SK-N-SH (cell line): ENCODE measurements around the gene TUBGCP3.

Experiments used
- EZH2phosphoT487 ChIP-seq: fragments of 200-600 bp; sonication (generic); IDR thresholded peaks from 2 replicates; pipeline ENCODE4 v1.6.1; 2017; ENCODE audit warnings: low read depth, mixed run types, mild to moderate bottlenecking, antibody characterized with exemption, moderate library complexity, borderline replicate concordance
- FOXJ3 ChIP-seq: sonication (generic); formaldehyde crosslinking; IDR thresholded peaks from 2 replicates; pipeline ENCODE4 v1.5.1; 2020; ENCODE audit warnings: mild to moderate bottlenecking, missing genetic modification reagents
- POLR2AphosphoS5 ChIP-seq: IDR thresholded peaks from 2 replicates; pipeline ENCODE4 v1.6.1; 2012; ENCODE audit warnings: low read depth, low read length
- RAD21 ChIP-seq: IDR thresholded peaks from 2 replicates; pipeline ENCODE4 v1.6.1; 2012; ENCODE audit warnings: mild to moderate bottlenecking, low read length
- YY1 ChIP-seq: IDR thresholded peaks from 2 replicates; pipeline ENCODE4 v1.4.0; 2012; ENCODE audit warnings: low read depth, mild to moderate bottlenecking
- TF ChIP-seq, protein P1 (sequence below): fragments of 150-350 bp; IDR thresholded peaks from 2 replicates; pipeline ENCODE4 v1.6.1; 2017; ENCODE audit warnings: antibody characterized with exemption, low read length, low read depth, borderline replicate concordance
- TF ChIP-seq, protein P2 (sequence below): IDR thresholded peaks from 2 replicates; pipeline ENCODE4 v1.6.1; 2012; ENCODE audit warnings: mild to moderate bottlenecking, low read depth, low read length, moderate library complexity
- TF ChIP-seq, protein P3 (sequence below): fragments of 200-600 bp; sonication (generic); IDR thresholded peaks from 2 replicates; pipeline ENCODE4 v1.6.1; 2017; ENCODE audit warnings: antibody characterized with exemption, mild to moderate bottlenecking, moderate library complexity
- TF ChIP-seq, protein P4 (sequence below): IDR thresholded peaks from 2 replicates; pipeline ENCODE4 v1.4.0; 2012; ENCODE audit warnings: low read depth
- TF ChIP-seq, protein P5 (sequence below): IDR thresholded peaks from 2 replicates; pipeline ENCODE4 v1.4.0; 2012; ENCODE audit warnings: low read depth, borderline replicate concordance

DNA sequence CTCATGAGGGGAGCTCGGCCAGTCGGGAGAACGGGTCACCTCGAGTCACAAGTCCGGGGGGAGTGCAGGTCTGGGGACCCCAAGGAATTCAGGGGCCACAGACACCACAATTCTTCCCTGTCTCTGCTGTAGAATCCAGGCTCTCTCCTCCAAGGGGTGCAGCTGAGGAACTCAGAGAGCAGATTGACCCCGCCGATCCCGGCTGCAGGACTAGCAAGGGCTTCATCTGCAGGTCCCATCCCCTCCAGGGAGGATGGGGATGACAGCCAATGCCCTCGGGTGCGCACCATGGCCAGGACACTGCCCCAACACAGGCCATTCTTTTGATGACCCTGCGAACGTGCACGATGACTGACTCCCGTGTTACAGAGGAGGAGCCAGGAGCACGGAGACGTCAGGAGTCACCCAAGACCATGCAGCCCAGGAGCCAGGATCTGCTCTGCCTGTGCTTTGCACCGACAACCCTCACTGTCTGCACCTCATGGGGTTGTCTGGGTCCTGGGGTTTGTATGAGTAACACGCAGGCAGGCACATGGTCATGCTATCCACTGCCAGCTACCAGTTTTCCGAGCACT, 48.5 kb upstream of the TUBGCP3 start:
- TF ChIP-seq RAD21 (no peak), YY1 (no peak), POLR2AphosphoS5 (no peak), EZH2phosphoT487 (no peak), FOXJ3 (CRISPR knock-in tag) (no peak)
- TF ChIP-seq, protein P1, sequence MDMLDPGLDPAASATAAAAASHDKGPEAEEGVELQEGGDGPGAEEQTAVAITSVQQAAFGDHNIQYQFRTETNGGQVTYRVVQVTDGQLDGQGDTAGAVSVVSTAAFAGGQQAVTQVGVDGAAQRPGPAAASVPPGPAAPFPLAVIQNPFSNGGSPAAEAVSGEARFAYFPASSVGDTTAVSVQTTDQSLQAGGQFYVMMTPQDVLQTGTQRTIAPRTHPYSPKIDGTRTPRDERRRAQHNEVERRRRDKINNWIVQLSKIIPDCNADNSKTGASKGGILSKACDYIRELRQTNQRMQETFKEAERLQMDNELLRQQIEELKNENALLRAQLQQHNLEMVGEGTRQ = no peak
- TF ChIP-seq, protein P2, sequence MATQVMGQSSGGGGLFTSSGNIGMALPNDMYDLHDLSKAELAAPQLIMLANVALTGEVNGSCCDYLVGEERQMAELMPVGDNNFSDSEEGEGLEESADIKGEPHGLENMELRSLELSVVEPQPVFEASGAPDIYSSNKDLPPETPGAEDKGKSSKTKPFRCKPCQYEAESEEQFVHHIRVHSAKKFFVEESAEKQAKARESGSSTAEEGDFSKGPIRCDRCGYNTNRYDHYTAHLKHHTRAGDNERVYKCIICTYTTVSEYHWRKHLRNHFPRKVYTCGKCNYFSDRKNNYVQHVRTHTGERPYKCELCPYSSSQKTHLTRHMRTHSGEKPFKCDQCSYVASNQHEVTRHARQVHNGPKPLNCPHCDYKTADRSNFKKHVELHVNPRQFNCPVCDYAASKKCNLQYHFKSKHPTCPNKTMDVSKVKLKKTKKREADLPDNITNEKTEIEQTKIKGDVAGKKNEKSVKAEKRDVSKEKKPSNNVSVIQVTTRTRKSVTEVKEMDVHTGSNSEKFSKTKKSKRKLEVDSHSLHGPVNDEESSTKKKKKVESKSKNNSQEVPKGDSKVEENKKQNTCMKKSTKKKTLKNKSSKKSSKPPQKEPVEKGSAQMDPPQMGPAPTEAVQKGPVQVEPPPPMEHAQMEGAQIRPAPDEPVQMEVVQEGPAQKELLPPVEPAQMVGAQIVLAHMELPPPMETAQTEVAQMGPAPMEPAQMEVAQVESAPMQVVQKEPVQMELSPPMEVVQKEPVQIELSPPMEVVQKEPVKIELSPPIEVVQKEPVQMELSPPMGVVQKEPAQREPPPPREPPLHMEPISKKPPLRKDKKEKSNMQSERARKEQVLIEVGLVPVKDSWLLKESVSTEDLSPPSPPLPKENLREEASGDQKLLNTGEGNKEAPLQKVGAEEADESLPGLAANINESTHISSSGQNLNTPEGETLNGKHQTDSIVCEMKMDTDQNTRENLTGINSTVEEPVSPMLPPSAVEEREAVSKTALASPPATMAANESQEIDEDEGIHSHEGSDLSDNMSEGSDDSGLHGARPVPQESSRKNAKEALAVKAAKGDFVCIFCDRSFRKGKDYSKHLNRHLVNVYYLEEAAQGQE = no peak
- TF ChIP-seq, protein P3, sequence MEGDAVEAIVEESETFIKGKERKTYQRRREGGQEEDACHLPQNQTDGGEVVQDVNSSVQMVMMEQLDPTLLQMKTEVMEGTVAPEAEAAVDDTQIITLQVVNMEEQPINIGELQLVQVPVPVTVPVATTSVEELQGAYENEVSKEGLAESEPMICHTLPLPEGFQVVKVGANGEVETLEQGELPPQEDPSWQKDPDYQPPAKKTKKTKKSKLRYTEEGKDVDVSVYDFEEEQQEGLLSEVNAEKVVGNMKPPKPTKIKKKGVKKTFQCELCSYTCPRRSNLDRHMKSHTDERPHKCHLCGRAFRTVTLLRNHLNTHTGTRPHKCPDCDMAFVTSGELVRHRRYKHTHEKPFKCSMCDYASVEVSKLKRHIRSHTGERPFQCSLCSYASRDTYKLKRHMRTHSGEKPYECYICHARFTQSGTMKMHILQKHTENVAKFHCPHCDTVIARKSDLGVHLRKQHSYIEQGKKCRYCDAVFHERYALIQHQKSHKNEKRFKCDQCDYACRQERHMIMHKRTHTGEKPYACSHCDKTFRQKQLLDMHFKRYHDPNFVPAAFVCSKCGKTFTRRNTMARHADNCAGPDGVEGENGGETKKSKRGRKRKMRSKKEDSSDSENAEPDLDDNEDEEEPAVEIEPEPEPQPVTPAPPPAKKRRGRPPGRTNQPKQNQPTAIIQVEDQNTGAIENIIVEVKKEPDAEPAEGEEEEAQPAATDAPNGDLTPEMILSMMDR = no peak
- TF ChIP-seq, protein P4, sequence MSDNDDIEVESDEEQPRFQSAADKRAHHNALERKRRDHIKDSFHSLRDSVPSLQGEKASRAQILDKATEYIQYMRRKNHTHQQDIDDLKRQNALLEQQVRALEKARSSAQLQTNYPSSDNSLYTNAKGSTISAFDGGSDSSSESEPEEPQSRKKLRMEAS = no peak
- TF ChIP-seq, protein P5, sequence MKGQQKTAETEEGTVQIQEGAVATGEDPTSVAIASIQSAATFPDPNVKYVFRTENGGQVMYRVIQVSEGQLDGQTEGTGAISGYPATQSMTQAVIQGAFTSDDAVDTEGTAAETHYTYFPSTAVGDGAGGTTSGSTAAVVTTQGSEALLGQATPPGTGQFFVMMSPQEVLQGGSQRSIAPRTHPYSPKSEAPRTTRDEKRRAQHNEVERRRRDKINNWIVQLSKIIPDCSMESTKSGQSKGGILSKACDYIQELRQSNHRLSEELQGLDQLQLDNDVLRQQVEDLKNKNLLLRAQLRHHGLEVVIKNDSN = no peak
